SK-N-SH (cell line): ENCODE results near the gene MIGA2. TPM values are rescaled to one million over a fixed set of nuclear protein-coding genes. Genes with fewer than 3 reads are reported as not detected.

ENCODE experiments used
- CTCF ChIA-PET: fragments of 300-600, 350-600 bp; formaldehyde crosslinking; extraction: SDS; loops from one replicate; lab custom pipeline; 2021; lab: Yijun Ruan, JAX
- POLR2A ChIA-PET: fragments of 350-600 bp; sonication (Branson Sonifier 250); formaldehyde crosslinking; extraction: SDS; loops from one replicate; lab custom pipeline; 2020; ENCODE audit warnings: antibody characterized with exemption, inconsistent platforms; lab: Yijun Ruan, JAX
- DNase-seq: peaks from one replicate; pipeline ENCODE4 v3.0.0; 2012
- H2AFZ ChIP-seq: fragments of 200-600 bp; sonication (generic); 2 replicates; pipeline ENCODE4 v1.8.1; 2016; ENCODE audit warnings: antibody characterized with exemption, mild to moderate bottlenecking, low read depth
- H3F3A ChIP-seq: fragments of 200-600 bp; sonication (generic); replicated peaks from 2 replicates; pipeline ENCODE3; 2016; ENCODE audit warnings: antibody characterized with exemption, mild to moderate bottlenecking; ENCODE audit not compliant: insufficient read depth
- H3K27ac ChIP-seq, 2 experiments: fragments of 200-500 bp in 1 of 2; fragments of 200-600 bp in 1 of 2; sonication (Bioruptor generic) in 1 of 2; sonication (generic), shearing (Covaris generic) in 1 of 2; 2 replicates each; pipeline versions ENCODE4 v1.5.1 to v1.6.1; 2014 to 2016; ENCODE audit warnings: low read depth in 2 of 2, inconsistent platforms in 1 of 2, low read length in 1 of 2, mild to moderate bottlenecking in 1 of 2, mixed read lengths in 1 of 2
- H3K27me3 ChIP-seq: fragments of 200-600 bp; sonication (generic), shearing (Covaris generic); 2 replicates; pipeline ENCODE4 v1.6.1; 2016; ENCODE audit warnings: mixed run types; ENCODE audit not compliant: insufficient read depth
- H3K36me3 ChIP-seq, 2 experiments: fragments of 200-500 bp in 1 of 2; fragments of 200-600 bp in 1 of 2; sonication (Bioruptor generic) in 1 of 2; sonication (generic) in 1 of 2; replicated peaks in 1 of 2; 2 replicates each; pipeline versions ENCODE3 to v1.5.1; 2014 to 2016; ENCODE audit warnings: low read length in 1 of 2, mild to moderate bottlenecking in 1 of 2; ENCODE audit not compliant: insufficient read depth in 2 of 2, control insufficient read depth in 1 of 2
- H3K4me1 ChIP-seq, 2 experiments: fragments of 200-500 bp in 1 of 2; fragments of 200-600 bp in 1 of 2; sonication (Bioruptor generic) in 1 of 2; sonication (generic), shearing (Covaris generic) in 1 of 2; 2 replicates each; pipeline versions ENCODE4 v1.5.1 to v1.6.1; 2014 to 2016; ENCODE audit warnings: low read depth in 1 of 2, low read length in 1 of 2, mixed run types in 1 of 2; ENCODE audit not compliant: insufficient read depth in 2 of 2, control insufficient read depth in 1 of 2
- H3K4me2 ChIP-seq: fragments of 200-600 bp; sonication (generic), shearing (Covaris generic); 2 replicates; pipeline ENCODE4 v1.6.1; 2017; ENCODE audit warnings: mixed run types
- H3K4me3 ChIP-seq, 2 experiments: fragments of 200-500 bp in 1 of 2; fragments of 200-600 bp in 1 of 2; sonication (Bioruptor generic) in 1 of 2; sonication (generic), shearing (Covaris generic) in 1 of 2; 2 replicates each; pipeline versions ENCODE4 v1.5.1 to v1.8.1; 2014 to 2016; ENCODE audit warnings: low read depth in 2 of 2, inconsistent platforms in 1 of 2, low read length in 1 of 2, mild to moderate bottlenecking in 1 of 2, mixed read lengths in 1 of 2, moderate library complexity in 1 of 2
- H3K79me2 ChIP-seq: fragments of 200-600 bp; sonication (generic); 2 replicates; pipeline ENCODE4 v1.8.1; 2017; ENCODE audit warnings: mild to moderate bottlenecking; ENCODE audit not compliant: insufficient read depth
- H3K9ac ChIP-seq: fragments of 200-600 bp; sonication (generic); 2 replicates; pipeline ENCODE4 v1.6.1; 2017; ENCODE audit warnings: mixed run types
- H3K9me2 ChIP-seq: fragments of 200-600 bp; sonication (generic); 2 replicates; pipeline ENCODE4 v1.6.1; 2017; ENCODE audit warnings: mixed run types
- H3K9me3 ChIP-seq: fragments of 200-600 bp; sonication (generic); 2 replicates; pipeline ENCODE4 v1.6.1; 2017; ENCODE audit warnings: mixed run types, mild to moderate bottlenecking, moderate library complexity
- H4K20me1 ChIP-seq: fragments of 200-600 bp; sonication (generic); 2 replicates; pipeline ENCODE4 v1.6.1; 2017; ENCODE audit warnings: mild to moderate bottlenecking, mixed run types; ENCODE audit not compliant: insufficient read depth
- CHD2 ChIP-seq: fragments of 150-350 bp; IDR thresholded peaks from 2 replicates; pipeline ENCODE4 v1.6.1; 2018; ENCODE audit warnings: low read length; ENCODE audit not compliant: partially characterized antibody
- CTCF ChIP-seq: fragments of 200-600 bp; sonication (generic); IDR thresholded peaks from 2 replicates; pipeline ENCODE4 v1.6.1; 2017; ENCODE audit warnings: antibody characterized with exemption, mild to moderate bottlenecking, moderate library complexity
- FOSL2 ChIP-seq: IDR thresholded peaks from 2 replicates; pipeline ENCODE4 v1.4.0; 2012; ENCODE audit warnings: low read depth, mild to moderate bottlenecking, moderate library complexity, borderline replicate concordance
- FOXM1 ChIP-seq: IDR thresholded peaks from 2 replicates; pipeline ENCODE4 v1.4.0; 2012; ENCODE audit warnings: low read depth, mild to moderate bottlenecking
- GABPA ChIP-seq: IDR thresholded peaks from 2 replicates; pipeline ENCODE4 v1.4.0; 2012; ENCODE audit warnings: low read depth, mild to moderate bottlenecking
- IRF3 ChIP-seq: fragments of 150-350 bp; IDR thresholded peaks from 2 replicates; pipeline ENCODE4 v1.6.1; 2016; ENCODE audit warnings: mild to moderate bottlenecking, low read depth, low read length
- JUND ChIP-seq: IDR thresholded peaks from 2 replicates; pipeline ENCODE4 v1.4.0; 2012
- MEF2A ChIP-seq: IDR thresholded peaks from 2 replicates; pipeline ENCODE4 v1.4.0; 2012; ENCODE audit warnings: low read depth, borderline replicate concordance
- MXI1 ChIP-seq: IDR thresholded peaks from 2 replicates; pipeline ENCODE4 v1.6.1; 2012; ENCODE audit warnings: mild to moderate bottlenecking, low read depth, low read length, improper control_type of control experiment
- NFIC ChIP-seq: IDR thresholded peaks from 2 replicates; pipeline ENCODE4 v1.4.0; 2012; ENCODE audit warnings: borderline replicate concordance
- POLR2AphosphoS5 ChIP-seq: IDR thresholded peaks from 2 replicates; pipeline ENCODE4 v1.6.1; 2012; ENCODE audit warnings: low read depth, low read length
- RAD21 ChIP-seq: IDR thresholded peaks from 2 replicates; pipeline ENCODE4 v1.6.1; 2012; ENCODE audit warnings: mild to moderate bottlenecking, low read length
- RCOR1 ChIP-seq: fragments of 150-350 bp; IDR thresholded peaks from 2 replicates; pipeline ENCODE4 v1.6.1; 2017; ENCODE audit warnings: antibody characterized with exemption, low read length
- SMC3 ChIP-seq: IDR thresholded peaks from 2 replicates; pipeline ENCODE4 v1.6.1; 2012; ENCODE audit warnings: low read depth, low read length, improper control_type of control experiment
- TAF1 ChIP-seq: IDR thresholded peaks from 2 replicates; pipeline ENCODE4 v1.6.1; 2012; ENCODE audit warnings: low read depth, mild to moderate bottlenecking, low read length, moderate library complexity, borderline replicate concordance
- TCF12 ChIP-seq: IDR thresholded peaks from 2 replicates; pipeline ENCODE4 v1.4.0; 2012
- TEAD4 ChIP-seq: IDR thresholded peaks from 2 replicates; pipeline ENCODE4 v1.4.0; 2012; ENCODE audit warnings: mild to moderate bottlenecking, borderline replicate concordance; ENCODE audit not compliant: insufficient read depth
- WGBS: methylation state at CpG from one replicate; pipeline ENCODE4 v1.1.6; 2017; ENCODE audit warnings: low lambda C conversion rate; 5-methylcytosine and 5-hydroxymethylcytosine counted together
- polyA plus RNA-seq, 3 experiments: library from polyadenylated mRNA; depleted of rRNA; stranded (reverse); fragments of >200 nt; gene quantifications; 2 replicates each; pipeline ENCODE4 v1.2.3, GENCODE V29; 2012
- TF ChIP-seq, protein P1 (sequence below): IDR thresholded peaks from 2 replicates; pipeline ENCODE4; 2012
- TF ChIP-seq, protein P2 (sequence below): IDR thresholded peaks from 2 replicates; pipeline ENCODE4 v1.4.0; 2012; ENCODE audit warnings: low read depth
- TF ChIP-seq, protein P3 (sequence below): IDR thresholded peaks from 2 replicates; pipeline ENCODE4 v1.4.0; 2012; ENCODE audit warnings: low read depth, borderline replicate concordance

MIGA2 gene
- polyA plus RNA-seq, 1 of the 3 experiments (the other 2 are of a cell fraction) = 21.2 TPM

DNA sequence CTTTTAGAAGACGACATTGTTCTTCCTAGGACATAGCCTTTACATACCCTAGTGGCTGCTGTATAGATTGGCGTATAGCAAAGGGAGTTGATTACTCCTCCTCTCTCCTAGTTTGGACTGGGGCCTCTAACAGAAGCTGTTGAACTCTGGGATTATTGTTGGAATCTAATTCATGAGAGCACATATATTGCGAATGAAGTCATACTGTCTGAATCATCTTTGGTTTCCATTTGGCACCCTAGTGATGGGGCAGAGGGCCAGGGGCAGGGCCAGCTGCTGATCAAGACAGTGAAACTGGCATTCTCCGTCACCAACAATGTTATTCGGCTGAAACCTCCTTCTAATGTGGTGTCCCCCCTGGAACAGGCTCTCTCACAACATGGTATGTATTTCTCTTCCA, 48.6 kb upstream of the MIGA2 start:
- ChIA-PET CTCF (interaction anchor here (0.9 to 2.8 kb wide), 3 partner anchors 10 to 20 kb away, joined by 4 to 7 read pairs (median 5); no protein-coding TSS in a partner anchor), POLR2A (no interaction called here)
- peaks cover 50 to 52% of the 10 kb centered on the region in 2 experiments for H3K36me3 ChIP-seq
- WGBS = 64% methylated on average over 5 of the region's 5 CpGs
- H3K9ac ChIP-seq = no peak overlapping the region
- no peak for DNase-seq
- peak overlapping the region; percentile 23; the same call in 1 of the 2 replicates for H3K4me2 ChIP-seq
- TF ChIP-seq, protein P1, sequence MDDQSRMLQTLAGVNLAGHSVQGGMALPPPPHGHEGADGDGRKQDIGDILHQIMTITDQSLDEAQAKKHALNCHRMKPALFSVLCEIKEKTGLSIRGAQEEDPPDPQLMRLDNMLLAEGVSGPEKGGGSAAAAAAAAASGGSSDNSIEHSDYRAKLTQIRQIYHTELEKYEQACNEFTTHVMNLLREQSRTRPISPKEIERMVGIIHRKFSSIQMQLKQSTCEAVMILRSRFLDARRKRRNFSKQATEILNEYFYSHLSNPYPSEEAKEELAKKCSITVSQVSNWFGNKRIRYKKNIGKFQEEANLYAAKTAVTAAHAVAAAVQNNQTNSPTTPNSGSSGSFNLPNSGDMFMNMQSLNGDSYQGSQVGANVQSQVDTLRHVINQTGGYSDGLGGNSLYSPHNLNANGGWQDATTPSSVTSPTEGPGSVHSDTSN = 0 out of 2 replicates have a peak, but pooled peaks have one; percentile 2
- TF ChIP-seq TCF12 (peak; percentile 56; the same call in 1 of the 2 replicates), JUND (peak; percentile 87), MEF2A (no peak), TAF1 (0 out of 2 replicates have a peak, but pooled peaks have one; percentile 22), MXI1 (no peak), NFIC (peak; percentile 82), CTCF (peak; percentile 11; the same call in 1 of the 2 replicates), CHD2 (no peak), POLR2AphosphoS5 (peak; percentile 23; the same call in 1 of the 2 replicates), FOSL2 (peak; percentile 86; the same call in 1 of the 2 replicates), RCOR1 (no peak)
- H3K4me3 ChIP-seq = no peak overlapping the region
- no peaks in the 10 kb centered on the region for H3K9me3 ChIP-seq
- H2AFZ ChIP-seq = no peak overlapping the region
- peaks cover 0 to 5% of the 10 kb centered on the region in 2 experiments; a peak in 1 of 4 replicates for H3K4me1 ChIP-seq
- no peaks in the 10 kb centered on the region for H3K9me2 ChIP-seq
- H3K27ac ChIP-seq = peak overlapping the region in 1 of 2 experiments; percentile 68; a peak in 2 of 4 replicates
- H3K79me2 ChIP-seq = no peaks in the 10 kb centered on the region
- no peaks in the 10 kb centered on the region for H3K27me3 ChIP-seq
- no peaks in the 10 kb centered on the region for H4K20me1 ChIP-seq
- peaks cover 10% of the 10 kb centered on the region for H3F3A ChIP-seq

DNA sequence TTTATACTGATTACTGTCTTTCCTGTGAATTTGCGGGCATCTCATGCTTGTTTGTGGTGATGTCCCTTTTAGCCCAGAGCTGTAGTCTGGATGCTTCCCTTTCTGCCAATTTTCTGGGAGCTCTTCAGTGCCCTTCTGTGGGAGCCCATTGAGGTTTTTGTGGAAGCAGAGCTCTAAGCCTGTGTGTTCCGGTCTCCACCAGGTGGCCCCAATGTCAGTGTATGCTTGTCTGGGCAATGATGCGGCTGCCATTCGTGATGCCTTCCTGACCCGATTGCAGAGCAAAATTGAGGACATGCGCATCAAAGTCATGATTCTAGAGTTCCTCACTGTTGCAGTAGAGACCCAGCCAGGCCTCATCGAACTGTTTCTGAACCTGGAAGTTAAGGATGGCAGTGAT, 43.4 kb upstream of the MIGA2 start:
- Histone ChIP-seq H3K9me3 (no peaks in the 10 kb centered on the region), H2AFZ (no peak overlapping the region), H3K9ac (no peak overlapping the region), H3K4me3 (no peak overlapping the region), H4K20me1 (no peaks in the 10 kb centered on the region), H3K79me2 (no peaks in the 10 kb centered on the region), H3K27ac (no peak overlapping the region), H3K27me3 (no peaks in the 10 kb centered on the region), H3F3A (peaks cover 4% of the 10 kb centered on the region), H3K4me1 (no peaks in the 10 kb centered on the region; a peak in 1 of 4 replicates), H3K4me2 (no peak overlapping the region), H3K9me2 (no peaks in the 10 kb centered on the region), H3K36me3 (peaks cover 55 to 68% of the 10 kb centered on the region in 2 experiments)
- CTCF ChIA-PET = interaction anchor here (1.0 to 2.1 kb wide), 6 partner anchors 12 to 65 kb away, joined by 3 to 7 read pairs (median 4); no protein-coding TSS in a partner anchor
- WGBS = 99% methylated on average over 5 of the region's 7 CpGs
- DNase-seq = no peak
- POLR2A ChIA-PET = no interaction called here
- TF ChIP-seq RAD21 (peak; percentile 21; the same call in 1 of the 2 replicates), POLR2AphosphoS5 (no peak), NFIC (no peak), RCOR1 (no peak), TEAD4 (no peak), GABPA (no peak), FOXM1 (no peak), JUND (no peak), SMC3 (peak; percentile 21; the same call in 1 of the 2 replicates), TAF1 (no peak), MEF2A (no peak), IRF3 (no peak)
- TF ChIP-seq, protein P2, sequence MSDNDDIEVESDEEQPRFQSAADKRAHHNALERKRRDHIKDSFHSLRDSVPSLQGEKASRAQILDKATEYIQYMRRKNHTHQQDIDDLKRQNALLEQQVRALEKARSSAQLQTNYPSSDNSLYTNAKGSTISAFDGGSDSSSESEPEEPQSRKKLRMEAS = no peak
- TF ChIP-seq, protein P3, sequence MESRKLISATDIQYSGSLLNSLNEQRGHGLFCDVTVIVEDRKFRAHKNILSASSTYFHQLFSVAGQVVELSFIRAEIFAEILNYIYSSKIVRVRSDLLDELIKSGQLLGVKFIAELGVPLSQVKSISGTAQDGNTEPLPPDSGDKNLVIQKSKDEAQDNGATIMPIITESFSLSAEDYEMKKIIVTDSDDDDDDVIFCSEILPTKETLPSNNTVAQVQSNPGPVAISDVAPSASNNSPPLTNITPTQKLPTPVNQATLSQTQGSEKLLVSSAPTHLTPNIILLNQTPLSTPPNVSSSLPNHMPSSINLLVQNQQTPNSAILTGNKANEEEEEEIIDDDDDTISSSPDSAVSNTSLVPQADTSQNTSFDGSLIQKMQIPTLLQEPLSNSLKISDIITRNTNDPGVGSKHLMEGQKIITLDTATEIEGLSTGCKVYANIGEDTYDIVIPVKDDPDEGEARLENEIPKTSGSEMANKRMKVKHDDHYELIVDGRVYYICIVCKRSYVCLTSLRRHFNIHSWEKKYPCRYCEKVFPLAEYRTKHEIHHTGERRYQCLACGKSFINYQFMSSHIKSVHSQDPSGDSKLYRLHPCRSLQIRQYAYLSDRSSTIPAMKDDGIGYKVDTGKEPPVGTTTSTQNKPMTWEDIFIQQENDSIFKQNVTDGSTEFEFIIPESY = no peak
